Neural crest cell (in vitro differentiated cells): ENCODE results near the gene COL5A2. TPM values are rescaled to one million over a fixed set of nuclear protein-coding genes. Genes with fewer than 3 reads are reported as not detected.

ENCODE experiments used
- DNase-seq: peaks from one replicate; pipeline ENCODE4 v3.0.0; 2021; ENCODE audit warnings: low read depth, mixed read lengths, low spot score
- H3K27ac Mint-ChIP-seq: one replicate; pipeline ENCODE4 v1.8.0; 2021; ENCODE audit warnings: mild to moderate bottlenecking, mixed read lengths; ENCODE audit not compliant: unreplicated experiment
- H3K27me3 Mint-ChIP-seq: 2 replicates; pipeline ENCODE4 v1.8.0; 2021; ENCODE audit warnings: low read depth, mild to moderate bottlenecking, mixed read lengths
- H3K36me3 Mint-ChIP-seq: 2 replicates; pipeline ENCODE4 v1.8.0; 2021; ENCODE audit warnings: low read depth, mild to moderate bottlenecking, mixed read lengths
- H3K4me1 Mint-ChIP-seq: 2 replicates; pipeline ENCODE4 v1.8.0; 2021; ENCODE audit warnings: mixed read lengths
- H3K4me3 Mint-ChIP-seq: one replicate; pipeline ENCODE4 v1.8.0; 2021; ENCODE audit warnings: mild to moderate bottlenecking, mixed read lengths
- H3K9me3 Mint-ChIP-seq: 2 replicates; pipeline ENCODE4 v1.8.0; 2021; ENCODE audit warnings: mixed read lengths
- CTCF ChIP-seq: fragments of 200-600 bp; sonication (generic); conservative IDR thresholded peaks from 2 replicates; pipeline ENCODE4 v1.5.0; 2021; ENCODE audit warnings: antibody characterized with exemption, mild to moderate bottlenecking
- total RNA-seq: library from RNA; stranded (reverse); gene quantifications from 2 replicates; pipeline ENCODE4 v1.2.1, GENCODE V29; 2021

Gene COL5A2
- total RNA-seq, 1 donor from 2014 or later, result 62.6 TPM

- H3K27ac Mint-ChIP-seq, result no peak overlapping the region
- H3K27me3 Mint-ChIP-seq, result no peaks in the 10 kb centered on the region
- TF ChIP-seq CTCF, result peak; percentile 67
- DNase-seq, result no peak
- H3K36me3 Mint-ChIP-seq, result peaks cover 1% of the 10 kb centered on the region
- H3K9me3 Mint-ChIP-seq, result peaks cover 1% of the 10 kb centered on the region
- H3K4me3 Mint-ChIP-seq, result no peak overlapping the region
- H3K4me1 Mint-ChIP-seq, result peaks cover 11% of the 10 kb centered on the region
Observed at GRCh38 chr2:189142893-189143759, 36.4 kb downstream of the COL5A2 start.

DNA sequence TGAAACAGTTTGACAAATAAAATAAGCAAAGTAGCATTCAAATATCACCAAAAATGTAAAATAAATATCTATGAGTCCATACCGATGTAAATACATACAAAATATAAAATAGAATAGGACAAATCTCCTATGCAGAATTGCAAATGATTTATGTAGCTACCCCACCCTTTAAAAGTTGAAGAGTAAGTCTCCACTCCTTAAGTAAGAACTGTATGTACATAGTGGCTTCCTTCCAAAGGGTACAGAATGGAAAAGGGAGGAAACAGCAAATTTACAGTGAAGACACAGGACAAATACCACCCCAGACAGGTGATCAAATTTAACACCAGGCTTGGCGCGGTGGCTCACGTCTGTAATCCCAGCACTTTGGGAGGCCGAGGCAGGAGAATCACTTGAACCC is 40.8 kb downstream of the COL5A2 start:
- no peak overlapping the region for H3K4me3 Mint-ChIP-seq
- H3K9me3 Mint-ChIP-seq, result no peaks in the 10 kb centered on the region

GRCh38 chr2:189137519-189137918 is 42.0 kb downstream of the COL5A2 start:
- DNase-seq, result no peak
- no peak overlapping the region for H3K27ac Mint-ChIP-seq
- no peaks in the 10 kb centered on the region for H3K4me1 Mint-ChIP-seq
- H3K9me3 Mint-ChIP-seq, result no peaks in the 10 kb centered on the region
- TF ChIP-seq CTCF, result no peak
- peaks cover 5% of the 10 kb centered on the region for H3K36me3 Mint-ChIP-seq
- H3K4me3 Mint-ChIP-seq, result no peak overlapping the region
- H3K27me3 Mint-ChIP-seq, result no peaks in the 10 kb centered on the region

More for the DNA sequence above, 40.8 kb downstream of the COL5A2 start:
- Mint-ChIP-seq H3K36me3 (no peaks in the 10 kb centered on the region), H3K27ac (peak overlapping the region; percentile 76), H3K27me3 (no peaks in the 10 kb centered on the region), H3K4me1 (peaks cover 7% of the 10 kb centered on the region)
- TF ChIP-seq CTCF, result no peak
- no peak for DNase-seq

DNA sequence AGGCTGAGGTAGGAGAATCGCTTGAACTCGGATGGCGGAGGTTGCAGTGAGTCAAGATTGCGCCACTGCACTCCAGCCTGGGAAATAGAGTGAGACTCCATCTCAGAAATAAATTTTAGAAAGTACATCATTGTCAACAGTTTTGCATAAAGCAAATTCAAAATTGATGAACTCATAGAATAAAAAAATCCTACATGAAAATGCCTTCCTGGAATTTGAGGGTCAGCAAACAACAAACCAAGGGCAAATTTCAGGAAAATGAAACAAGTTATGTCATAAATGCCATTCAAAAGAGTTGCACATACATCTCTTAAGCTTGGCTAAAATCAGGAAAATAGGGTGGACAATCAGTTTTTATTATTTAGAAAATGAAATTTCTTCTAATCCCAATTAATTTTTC is 45.1 kb downstream of the COL5A2 start:
- no peak overlapping the region for H3K4me3 Mint-ChIP-seq
- no peak overlapping the region for H3K27ac Mint-ChIP-seq
- peaks cover 5% of the 10 kb centered on the region for H3K36me3 Mint-ChIP-seq
- H3K27me3 Mint-ChIP-seq, result no peaks in the 10 kb centered on the region
- no peaks in the 10 kb centered on the region for H3K4me1 Mint-ChIP-seq
- DNase-seq, result no peak
- TF ChIP-seq CTCF, result no peak
- H3K9me3 Mint-ChIP-seq, result no peaks in the 10 kb centered on the region

GRCh38 chr2:189131991-189132390 is 47.6 kb downstream of the COL5A2 start:
- DNase-seq, result no peak
- H3K9me3 Mint-ChIP-seq, result no peaks in the 10 kb centered on the region
- TF ChIP-seq CTCF, result no peak
- no peak overlapping the region for H3K4me3 Mint-ChIP-seq
- H3K27me3 Mint-ChIP-seq, result no peaks in the 10 kb centered on the region
- no peak overlapping the region for H3K27ac Mint-ChIP-seq
- peaks cover 6% of the 10 kb centered on the region for H3K4me1 Mint-ChIP-seq
- H3K36me3 Mint-ChIP-seq, result peaks cover 5% of the 10 kb centered on the region
